Activated naive CD8-positive, alpha-beta T cell treated with anti-CD3 and anti-CD28 coated beads, Interleukin-2, amount 50 U/mL, for 16 hours (primary cell): ENCODE results near the gene SMIM9.

Source experiments
- DNase-seq: peaks from one replicate; pipeline ENCODE4 v3.0.0-alpha.2; 2020; ENCODE audit warnings: low read depth, low spot score

The SMIM9 gene

DNA sequence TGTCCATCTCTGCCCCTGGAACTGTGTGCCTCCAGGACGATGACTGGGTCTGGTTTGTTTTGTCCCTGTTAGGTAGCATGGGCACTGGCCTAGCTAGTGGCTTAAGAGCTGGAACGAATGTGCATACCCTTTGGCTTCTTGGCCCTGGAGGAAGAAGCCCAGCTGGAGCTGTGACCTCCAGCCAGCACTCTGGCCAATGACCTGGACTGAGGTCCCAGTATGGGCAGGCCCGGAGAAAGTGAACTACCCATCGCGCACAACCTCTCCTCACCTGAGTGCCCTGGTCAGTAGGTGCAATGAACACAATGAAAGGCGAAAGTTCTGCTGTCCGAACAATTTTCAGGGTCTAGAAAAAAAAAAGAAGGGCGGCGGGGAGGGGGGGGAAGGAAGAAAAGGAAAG lies 53.5 kb downstream of the SMIM9 start:
- DNase-seq: no peak

DNA sequence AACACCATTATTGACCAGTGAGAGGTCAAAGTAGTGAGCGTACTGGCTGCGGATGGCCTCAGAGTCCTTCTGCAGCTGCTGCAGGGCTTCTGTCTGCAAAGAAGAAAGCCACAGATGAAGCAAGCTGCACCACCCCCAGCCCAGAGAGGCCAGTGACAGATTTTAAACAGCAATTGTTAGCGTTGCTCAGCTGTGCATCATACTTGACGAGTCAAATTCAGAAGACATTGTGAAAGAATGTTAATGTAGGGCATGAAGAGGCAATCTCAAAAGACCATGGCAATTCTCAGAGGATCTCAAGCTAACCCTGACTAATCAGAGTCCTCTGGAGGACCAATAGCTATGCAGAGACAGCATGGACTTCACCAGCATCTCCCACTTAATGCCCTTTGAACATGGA lies 55.2 kb downstream of the SMIM9 start:
- DNase-seq: no peak

DNA sequence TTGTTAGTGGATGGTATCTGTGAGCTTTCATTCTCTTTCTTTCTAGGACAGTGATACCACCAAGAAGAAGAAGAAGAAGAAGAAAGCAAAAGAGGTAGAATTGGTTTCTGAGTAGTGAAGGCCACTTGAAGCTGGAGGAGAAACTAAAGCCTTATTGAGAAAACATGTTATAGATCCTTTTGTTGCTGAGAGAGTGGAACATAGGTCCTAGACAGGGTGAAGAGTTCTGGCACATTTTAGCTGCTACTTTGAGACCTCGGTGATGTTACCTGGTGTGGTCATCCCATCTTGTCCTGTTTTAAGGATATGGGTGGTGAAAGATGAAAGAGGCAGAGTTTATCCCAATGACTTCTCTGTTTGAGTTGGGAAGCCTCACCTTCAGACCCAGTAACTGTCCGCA lies 57.7 kb downstream of the SMIM9 start:
- no peak for DNase-seq

DNA sequence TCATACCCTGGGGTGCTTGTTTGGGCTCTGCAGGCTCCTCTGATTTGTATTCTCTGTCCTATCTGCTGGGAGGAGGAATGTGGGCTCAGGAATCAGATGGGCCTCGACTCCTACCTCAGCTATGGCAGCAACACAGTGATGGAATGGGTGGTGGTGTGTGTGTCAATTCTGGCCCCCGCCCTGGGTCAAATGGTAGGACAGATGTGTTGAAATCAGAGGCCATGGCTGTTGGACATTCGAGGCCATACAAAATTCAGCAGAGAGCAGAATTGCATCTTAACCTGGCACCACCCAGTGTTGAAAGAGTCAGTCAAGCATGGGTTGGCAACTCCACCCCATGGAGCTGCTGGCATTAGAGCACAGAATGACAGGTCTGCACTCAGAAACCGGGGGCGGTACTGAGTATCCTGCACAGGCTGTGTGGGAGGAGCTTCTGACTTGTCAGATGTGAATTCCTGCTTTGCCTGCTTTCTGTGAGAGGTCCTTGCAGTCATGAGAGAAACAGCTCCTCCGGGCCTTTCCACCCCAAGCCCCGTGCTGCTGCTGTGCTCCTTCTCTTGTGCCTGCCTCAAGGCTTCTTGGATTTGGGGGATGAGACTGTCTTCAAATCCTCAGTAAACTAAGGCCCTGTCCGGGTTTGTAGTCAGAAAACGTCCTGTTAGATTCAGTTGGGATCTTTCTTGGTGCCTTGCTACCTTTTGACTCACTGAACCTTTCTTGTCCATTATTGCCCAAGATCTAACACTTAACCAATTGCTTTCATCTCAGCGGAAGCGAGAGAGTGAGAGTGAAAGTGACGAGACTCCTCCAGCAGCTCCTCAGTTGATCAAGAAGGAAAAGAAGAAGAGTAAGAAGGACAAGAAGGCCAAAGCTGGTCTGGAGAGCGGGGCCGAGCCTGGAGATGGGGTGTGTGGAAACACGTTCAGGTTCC lies 58.8 kb downstream of the SMIM9 start:
- no peak for DNase-seq

DNA sequence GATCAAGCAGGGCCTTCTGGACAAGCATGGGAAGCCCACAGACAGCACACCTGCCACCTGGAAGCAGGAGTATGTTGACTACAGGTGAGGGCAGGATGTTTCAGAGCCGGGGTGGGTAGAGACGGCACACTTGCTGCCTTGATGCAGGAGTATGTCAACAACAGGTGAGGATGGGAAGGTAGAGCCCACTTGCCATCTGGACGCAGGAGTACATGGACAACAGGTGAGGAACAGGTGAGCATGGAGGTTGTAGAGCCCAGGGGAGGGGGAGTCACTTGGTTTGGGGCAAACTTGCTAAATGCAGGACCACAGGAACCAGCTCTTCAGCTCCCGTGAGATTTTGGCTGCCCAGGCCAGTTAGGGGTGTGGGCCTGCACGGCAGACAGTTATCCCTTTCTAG lies 59.8 kb downstream of the SMIM9 start:
- DNase-seq: no peak
